Urothelium cell line (cell line): ENCODE data around the gene TAS2R42.

Experiments
- DNase-seq: peaks from one replicate; pipeline ENCODE4 v3.0.0; 2011; ENCODE audit warnings: low spot score, mixed read lengths
- FAIRE-seq: peaks from 2 replicates; lab custom pipeline; 2011; peaks lifted over from hg19 to GRCh38; lab: Jason Lieb, UNC

Gene TAS2R42

DNA sequence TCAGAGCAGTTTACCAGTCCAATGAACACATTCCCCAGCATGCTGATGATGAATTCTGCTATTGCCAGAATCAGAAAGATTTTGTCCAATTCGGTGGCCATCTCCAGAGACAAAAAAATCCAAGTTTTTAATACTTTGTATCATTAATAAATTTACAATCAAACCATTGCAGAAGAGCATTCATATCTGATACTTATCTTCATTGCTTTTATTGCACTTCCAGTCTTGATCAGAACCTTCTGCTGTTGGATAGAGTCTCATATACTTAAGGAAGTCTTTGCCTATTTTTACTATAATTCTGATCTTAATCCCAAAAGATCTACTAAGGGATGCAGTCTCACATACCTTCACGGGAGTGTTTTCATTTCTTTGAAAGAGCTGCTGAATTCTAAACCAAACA lies at the start of gene TAS2R42:
TAS2R42 (minus strand) TSS at position 101 of the 400 bp plus-strand sequence; CDS start at position 101, 0 bp downstream.
- no peak for FAIRE-seq

DNA sequence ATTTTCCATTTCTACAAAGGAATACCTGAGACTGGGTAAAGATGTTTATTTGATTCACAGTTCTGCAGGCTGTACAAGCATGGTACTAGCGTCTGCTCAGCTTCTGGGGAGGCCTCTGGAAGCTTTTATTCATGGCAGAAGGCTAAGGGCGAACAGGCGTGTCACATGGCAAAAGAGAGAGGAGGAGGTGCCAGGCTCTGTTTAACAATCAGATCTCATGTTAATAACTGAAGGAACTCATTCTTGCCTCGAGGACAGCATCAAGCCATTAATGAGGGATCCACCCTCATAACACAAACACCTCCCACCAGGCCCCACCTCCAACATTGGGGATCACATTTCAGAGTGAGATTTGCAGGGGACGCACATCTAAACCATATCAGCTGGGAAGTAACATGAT lies 46.8 kb upstream of the TAS2R42 start:
- no peak for DNase-seq
- no peak for FAIRE-seq

More for the DNA sequence above, at the start of gene TAS2R42:
- no peak for DNase-seq

- DNase-seq: peak; percentile 69
- FAIRE-seq: no peak
Observed at GRCh38 chr12:11228296-11228879, 41.7 kb upstream of the TAS2R42 start.

- peak; percentile 84 for FAIRE-seq
- no peak for DNase-seq
Observed at GRCh38 chr12:11227373-11227772, 40.6 kb upstream of the TAS2R42 start.

DNA sequence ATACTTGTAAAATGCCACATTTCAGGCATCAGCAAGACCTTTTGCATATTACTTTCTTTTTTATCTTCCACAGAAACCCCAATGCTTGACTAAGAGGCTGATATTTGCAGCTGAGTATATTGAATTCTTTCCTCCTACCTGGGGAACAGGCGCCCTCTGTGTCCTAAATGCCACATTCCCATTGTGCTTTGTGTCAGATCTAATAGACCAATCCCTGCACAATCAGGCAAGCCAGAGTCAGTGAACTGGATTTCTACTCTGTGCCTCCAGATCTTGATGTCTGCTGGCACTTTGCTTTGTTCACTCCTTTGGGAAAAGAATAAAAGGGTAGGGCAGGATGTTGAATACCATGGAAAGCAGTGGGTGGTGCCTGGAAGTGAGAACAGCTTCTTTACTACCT lies 22.4 kb upstream of the TAS2R42 start:
- peak; percentile 73 for FAIRE-seq
- DNase-seq: no peak

- peak; percentile 23 for FAIRE-seq
- no peak for DNase-seq
Observed at GRCh38 chr12:11204173-11204572, 17.4 kb upstream of the TAS2R42 start.

- DNase-seq (no peak), FAIRE-seq (no peak)
Observed at GRCh38 chr12:11202811-11203210, 16.1 kb upstream of the TAS2R42 start.

DNA sequence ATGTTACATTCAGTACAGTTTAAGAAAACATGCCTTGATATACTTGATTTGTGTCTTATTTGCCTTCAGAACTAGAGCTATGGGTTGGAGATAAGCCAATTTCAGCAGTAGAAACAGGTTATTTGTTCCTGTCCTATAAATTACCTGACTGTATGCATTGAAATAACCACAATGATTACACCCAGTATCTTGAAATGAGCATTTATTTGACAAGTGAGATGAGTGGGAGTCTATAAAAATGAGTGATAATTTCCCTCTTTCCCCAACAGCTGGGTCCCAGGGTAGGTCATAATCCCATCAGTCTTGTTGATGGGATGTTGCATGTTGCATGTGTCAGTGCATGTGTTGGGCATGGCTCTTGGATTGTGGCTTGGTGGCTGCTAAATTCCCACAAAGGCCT lies 3.7 kb downstream of the TAS2R42 start:
- DNase-seq (no peak), FAIRE-seq (peak; percentile 53)

DNA sequence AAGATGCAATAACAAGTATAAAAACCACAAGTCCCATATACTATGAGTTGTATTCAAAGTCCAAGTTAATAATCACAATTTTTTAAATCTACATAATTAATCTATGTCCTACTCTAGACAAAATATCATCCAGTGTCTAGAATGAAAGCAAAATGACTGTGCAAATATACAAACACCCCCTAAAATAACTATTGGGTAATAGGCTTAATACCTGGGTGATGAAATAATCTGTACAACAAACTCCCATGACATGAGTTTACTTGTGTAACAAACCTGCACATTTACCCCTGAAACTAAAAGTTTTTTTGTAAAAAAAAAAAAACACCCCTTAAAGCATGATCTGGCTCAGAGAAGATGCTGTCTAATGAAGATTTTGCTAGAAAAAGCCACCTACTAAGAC lies 4.2 kb downstream of the TAS2R42 start:
- DNase-seq (no peak), FAIRE-seq (no peak)

- FAIRE-seq (no peak), DNase-seq (no peak)
Observed at GRCh38 chr12:11178250-11178649, 8.5 kb downstream of the TAS2R42 start.

- DNase-seq (no peak), FAIRE-seq (no peak)
Observed at GRCh38 chr12:11174022-11174421, 12.7 kb downstream of the TAS2R42 start.

DNA sequence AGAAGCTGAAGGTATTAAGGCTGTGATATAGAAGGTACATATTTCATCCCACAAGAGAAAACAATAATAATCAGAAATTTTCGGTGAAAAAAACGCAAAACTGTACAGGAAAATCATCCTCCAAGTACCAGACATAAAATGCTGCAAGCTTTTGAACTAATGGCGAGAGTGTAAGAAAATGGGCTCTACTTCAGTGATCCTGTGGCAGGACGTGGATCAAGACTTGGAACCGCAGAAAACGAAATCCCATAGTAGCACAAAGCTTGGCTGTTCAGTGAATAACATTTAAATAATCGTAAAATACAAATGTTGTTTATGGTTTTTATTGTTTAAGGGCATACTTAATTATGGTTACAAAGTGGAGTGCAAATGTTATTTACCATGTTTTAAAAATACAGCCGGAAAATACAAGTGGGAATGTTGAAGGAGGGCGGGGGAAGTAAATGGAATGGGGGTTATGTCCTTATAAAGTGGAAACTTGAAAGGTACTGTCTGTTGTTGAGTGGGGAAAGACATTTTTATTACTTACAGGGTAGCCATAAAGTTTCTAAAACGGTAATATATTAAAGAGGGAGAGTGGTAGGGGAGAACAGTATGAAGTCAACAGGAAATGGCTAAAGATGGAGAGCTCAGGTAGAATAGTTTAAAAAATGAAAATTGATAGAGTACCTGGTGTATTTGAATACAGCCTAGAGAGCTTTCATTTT lies 14.6 kb downstream of the TAS2R42 start:
- DNase-seq (peak; percentile 23), FAIRE-seq (no peak)

GRCh38 chr12:11171145-11171968 lies 15.4 kb downstream of the TAS2R42 start, which contains the start of gene SMIM10L1:
TSS of gene SMIM10L1 (plus strand) at chr12:11171194. CDS start at chr12:11171357, 163 bp downstream.
- peak; percentile 81 for FAIRE-seq

DNA sequence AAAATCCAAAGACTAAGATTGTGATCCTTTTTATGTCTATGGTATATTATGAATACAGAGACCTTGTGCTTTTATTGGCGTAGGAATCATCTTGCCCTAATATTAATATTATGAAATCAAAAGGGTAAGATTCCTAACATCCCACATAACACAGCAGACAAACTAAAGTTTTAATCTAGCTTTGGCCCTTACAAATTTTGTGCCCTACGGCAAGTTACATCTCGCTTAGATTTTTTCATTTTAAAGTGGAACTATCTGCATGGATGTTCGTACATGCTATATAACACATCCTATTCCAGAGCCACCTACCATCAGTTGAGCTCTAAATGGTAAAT lies 16.0 kb downstream of the TAS2R42 start:
- no peak for FAIRE-seq
- no peak for DNase-seq

More at GRCh38 chr12:11171145-11171968, 15.4 kb downstream of the TAS2R42 start, which contains the start of gene SMIM10L1:
- peak; percentile 99 for DNase-seq

GRCh38 chr12:11166300-11166699 lies 20.4 kb downstream of the TAS2R42 start:
- DNase-seq (no peak), FAIRE-seq (no peak)

GRCh38 chr12:11164384-11164783 lies 22.4 kb downstream of the TAS2R42 start:
- DNase-seq (no peak), FAIRE-seq (no peak)

DNA sequence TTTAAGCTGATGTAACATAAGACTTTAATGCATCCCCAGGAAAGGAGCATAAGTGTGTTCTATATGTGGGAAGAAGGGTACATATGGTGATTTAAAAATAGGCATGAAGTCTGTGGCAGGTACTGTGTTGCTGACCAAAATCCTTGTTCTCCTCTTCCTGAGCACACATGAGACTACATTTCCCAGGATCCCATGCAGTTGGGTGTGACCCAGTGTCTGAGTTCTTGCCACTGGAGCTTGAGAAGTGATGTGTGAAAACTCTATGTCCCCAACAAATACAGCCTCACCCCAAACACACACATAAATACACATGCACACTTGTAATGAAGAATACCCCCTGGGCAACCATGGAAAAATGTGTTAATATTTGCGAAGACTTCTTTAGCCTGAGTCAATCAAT lies 24.2 kb downstream of the TAS2R42 start:
- FAIRE-seq: no peak
- DNase-seq: no peak

GRCh38 chr12:11158885-11159444 lies 27.8 kb downstream of the TAS2R42 start:
- FAIRE-seq (no peak), DNase-seq (no peak)

DNA sequence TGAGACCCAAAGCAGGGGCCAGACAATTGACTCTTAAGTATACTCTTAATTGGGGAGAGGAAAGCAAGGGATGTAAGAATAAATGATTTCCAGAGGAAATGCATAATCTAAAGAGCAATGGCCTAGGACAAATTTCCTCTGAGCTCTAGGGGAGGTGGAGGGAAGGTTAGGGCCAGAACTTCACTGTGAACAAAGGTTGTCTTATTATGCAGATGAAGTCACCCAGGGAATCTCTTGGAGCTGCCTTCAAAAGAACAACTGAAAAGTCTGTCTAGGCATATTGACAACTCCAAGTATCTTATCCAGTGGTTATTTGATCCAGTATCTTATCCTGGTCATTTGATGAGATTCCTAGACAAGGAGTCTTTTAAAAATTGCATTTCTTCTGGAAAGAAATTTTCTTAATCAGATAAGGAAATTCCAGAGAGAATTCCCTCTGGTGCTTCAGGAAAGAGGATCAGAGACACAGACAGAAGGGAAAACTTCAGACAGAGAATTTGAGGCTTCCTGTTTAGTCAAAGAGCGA lies 32.3 kb downstream of the TAS2R42 start:
- FAIRE-seq: no peak
- no peak for DNase-seq

- DNase-seq (no peak), FAIRE-seq (no peak)
Observed at GRCh38 chr12:11152725-11153124, 34.0 kb downstream of the TAS2R42 start.

DNA sequence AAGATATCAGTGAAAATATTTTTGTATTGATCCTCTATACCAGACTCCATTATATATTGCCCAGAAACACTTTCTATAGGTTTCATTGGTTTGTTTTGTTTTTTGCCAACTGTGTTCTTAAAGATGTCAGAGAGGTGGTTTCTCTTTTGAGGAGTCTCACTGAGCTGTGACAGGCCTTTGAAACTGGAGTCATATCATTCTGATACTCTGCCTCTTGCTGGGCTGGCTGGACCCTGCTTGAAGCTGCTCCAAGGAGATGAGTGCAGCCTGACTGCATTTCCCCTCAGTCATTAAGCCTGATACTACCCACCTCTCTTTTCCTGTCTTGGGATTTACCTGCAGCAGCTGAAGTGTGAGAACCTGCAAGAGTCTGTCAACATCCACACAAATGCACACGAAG lies 35.9 kb downstream of the TAS2R42 start:
- DNase-seq (no peak), FAIRE-seq (no peak)
